CD4-positive, alpha-beta T cell treated with Interleukin-6 for 4 hours (primary cell): Measurements from ENCODE around the gene ZNF107.
"Not testable (repeated sequence)": the region's sequence is repeated elsewhere in the genome, so short reads cannot be mapped to it uniquely, and the experiment has no call there.

Experiments
- DNase-seq: peaks from one replicate; pipeline ENCODE4 v3.0.0-alpha.2; 2020; ENCODE audit warnings: mixed read lengths

Gene ZNF107

GRCh38 chr7:64651203-64651602 is 14.7 kb upstream of the ZNF107 start:
- no peak for DNase-seq

- no peak for DNase-seq
Measured at GRCh38 chr7:64651632-64652165, 14.2 kb upstream of the ZNF107 start.

DNA sequence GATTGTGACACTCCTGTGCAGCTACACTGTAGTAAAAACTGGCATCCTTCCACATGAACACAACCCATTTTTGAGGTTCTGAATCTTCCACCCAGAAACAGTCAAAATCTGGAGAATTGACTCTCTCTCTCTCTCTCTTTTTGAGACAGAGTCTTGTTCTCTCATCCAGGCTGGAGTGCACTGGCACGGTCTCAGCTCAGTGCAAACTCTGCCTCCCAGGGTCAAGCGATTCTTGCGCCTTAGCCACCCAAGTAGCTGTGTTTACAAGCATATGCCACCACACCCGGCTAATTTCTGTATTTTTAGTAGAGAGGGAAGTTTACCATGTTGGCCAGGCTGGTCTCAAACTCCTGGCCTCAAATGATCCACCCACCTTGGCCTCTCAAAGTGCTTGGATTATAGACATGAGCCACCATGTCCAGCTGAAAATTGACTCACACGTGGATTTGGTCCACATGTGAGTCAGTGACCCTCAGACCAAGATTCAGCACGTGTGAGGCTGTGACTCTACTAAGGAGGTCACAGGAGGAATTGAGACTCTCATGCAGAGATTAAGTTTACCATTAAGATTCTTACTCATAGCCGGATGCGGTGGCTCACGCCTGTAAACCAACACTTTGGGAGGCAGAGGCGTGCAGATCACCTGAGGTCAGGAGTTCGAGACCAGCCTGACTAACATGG is 12.1 kb upstream of the ZNF107 start:
- DNase-seq, result no peak

- DNase-seq, result no peak
Measured at GRCh38 chr7:64654796-64655548, 11.0 kb upstream of the ZNF107 start.

DNA sequence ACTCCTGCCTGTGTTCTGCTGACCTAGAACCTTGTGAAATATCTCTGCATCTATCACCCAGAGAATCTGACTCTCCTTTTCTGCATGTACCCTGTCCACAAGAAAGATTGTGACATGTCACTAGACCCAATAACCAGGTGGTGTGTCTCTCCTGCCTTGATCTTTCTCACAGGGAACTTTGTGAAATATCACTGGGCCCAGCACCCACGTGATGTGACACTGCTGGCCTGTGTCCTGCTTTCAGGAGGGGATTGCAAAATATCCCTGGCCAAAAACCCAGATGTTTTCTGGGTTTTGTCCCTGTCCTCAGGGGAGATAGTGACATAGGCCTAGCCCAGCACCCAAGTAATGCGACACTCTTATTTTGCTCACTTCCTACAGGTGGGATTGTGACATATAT is 10.1 kb upstream of the ZNF107 start:
- DNase-seq, result no peak

GRCh38 chr7:64656489-64656888 is 9.4 kb upstream of the ZNF107 start:
- DNase-seq, result no peak

DNA sequence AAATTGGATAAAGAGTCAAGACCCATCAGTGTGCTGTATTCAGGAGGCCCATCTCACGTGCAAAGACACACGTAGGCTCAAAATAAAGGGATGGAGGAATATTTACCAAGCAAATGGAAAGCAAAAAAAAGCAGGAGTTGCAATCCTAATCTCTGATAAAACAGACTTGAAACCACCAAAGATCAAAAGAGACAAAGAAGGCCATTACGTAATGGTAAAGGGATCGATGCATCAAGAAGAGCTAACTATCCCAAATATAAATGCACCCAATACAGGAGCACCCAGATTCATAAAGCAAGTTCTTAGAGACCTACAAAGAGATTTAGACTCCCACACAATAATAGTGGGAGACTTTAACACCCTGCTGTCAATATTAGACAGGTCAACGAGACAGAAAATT is 3.8 kb upstream of the ZNF107 start:
- DNase-seq, result not testable (repeated sequence)

- no peak for DNase-seq
Measured at GRCh38 chr7:64666663-64667050, 724 bp downstream of the ZNF107 start.

GRCh38 chr7:64667311-64667710 is 1.4 kb downstream of the ZNF107 start:
- DNase-seq, result no peak

DNA sequence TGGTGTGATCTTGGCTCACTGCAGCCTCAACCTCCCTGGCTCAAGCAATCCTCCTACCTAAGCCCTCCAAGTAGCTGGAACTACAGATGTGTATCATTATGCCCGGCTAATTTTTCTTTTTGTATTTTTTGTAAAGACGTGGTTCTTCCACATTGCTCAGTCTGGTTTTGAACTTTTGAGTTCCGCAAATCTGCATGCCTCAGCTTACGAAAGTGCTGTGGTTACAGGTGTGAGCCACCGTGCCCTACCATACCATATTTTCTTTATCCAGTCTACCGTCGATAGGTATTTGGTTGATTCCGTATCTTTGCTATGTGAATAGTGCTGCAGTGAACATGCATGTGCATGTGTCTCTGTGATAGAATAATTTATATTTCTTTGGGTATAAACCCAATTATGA is 6.5 kb downstream of the ZNF107 start:
- no peak for DNase-seq

GRCh38 chr7:64685091-64685490 is 19.2 kb downstream of the ZNF107 start:
- DNase-seq, result no peak

GRCh38 chr7:64685741-64686140 is 19.8 kb downstream of the ZNF107 start:
- no peak for DNase-seq

DNA sequence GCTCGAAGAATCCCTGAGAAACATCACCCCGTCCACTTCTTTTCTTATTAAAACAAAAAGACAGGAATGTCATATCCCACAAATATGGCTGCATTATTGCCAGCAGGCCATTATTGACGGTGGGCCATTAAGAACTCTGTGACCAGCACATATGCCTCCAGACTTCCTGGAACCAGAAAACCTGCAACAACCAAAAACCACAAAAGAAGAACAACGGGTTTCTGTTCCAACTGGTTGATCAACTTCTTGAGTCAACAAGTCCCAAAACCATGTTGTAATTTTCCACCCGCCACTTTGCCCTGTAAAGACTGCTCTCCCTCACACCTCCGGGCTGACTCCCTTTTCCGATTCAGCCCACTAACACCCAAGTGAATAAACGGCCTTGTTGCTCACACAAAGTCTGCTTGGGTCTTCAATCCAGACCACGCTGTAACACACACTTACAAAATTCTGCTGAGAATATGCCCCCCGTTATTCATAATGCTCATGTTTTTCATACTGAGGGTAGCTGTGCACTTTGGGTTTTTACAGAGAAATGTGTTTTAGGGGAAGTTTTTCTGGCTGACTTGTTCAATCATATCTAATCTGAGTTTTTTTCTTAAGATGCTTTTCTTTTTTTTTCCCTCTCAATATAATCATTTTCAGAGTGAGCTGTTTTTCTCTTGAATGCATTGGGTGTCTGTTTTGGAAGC is 20.7 kb downstream of the ZNF107 start:
- DNase-seq, result no peak

DNA sequence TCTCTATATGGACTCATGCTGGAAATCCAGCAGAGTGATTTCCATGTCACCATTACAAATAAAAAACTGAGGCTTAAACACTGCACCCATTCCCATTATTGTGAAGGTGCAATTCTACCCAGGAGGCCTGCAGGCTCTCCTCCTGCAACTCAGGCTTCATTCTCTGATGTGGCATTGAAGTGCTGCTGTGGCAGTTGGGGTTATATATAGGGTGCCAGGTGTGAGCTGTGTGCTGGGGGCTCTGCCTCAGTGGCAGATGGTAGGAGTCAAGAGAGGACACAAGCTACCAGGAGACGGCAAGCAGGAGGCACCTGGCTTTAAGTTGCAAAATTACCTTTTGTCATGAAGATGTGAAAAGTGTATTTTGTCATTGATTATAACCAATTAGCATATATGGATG is 21.3 kb downstream of the ZNF107 start:
- DNase-seq, result no peak

- no peak for DNase-seq
Measured at GRCh38 chr7:64688988-64689387, 23.1 kb downstream of the ZNF107 start.

GRCh38 chr7:64691831-64692230 is 25.9 kb downstream of the ZNF107 start:
- DNase-seq, result no peak

DNA sequence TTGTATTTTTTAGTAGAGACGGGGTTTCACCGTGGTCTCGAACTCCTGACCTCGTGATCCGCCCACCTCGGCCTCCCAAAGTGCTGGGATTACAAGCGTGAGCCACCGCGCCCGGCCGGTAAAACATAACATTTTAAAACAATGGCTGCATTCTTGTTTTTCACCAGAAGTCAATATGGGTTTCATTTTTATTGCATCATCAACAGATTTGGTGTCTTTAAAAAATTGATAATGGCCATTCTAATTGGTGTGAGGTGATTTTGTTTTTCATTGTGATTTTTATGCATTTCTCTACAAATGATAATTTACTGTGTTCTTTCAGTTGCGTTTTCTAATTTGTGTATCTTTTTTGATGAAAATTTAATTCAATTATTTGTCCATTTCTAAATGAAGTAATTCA is 31.9 kb downstream of the ZNF107 start:
- DNase-seq, result not testable (repeated sequence)

DNA sequence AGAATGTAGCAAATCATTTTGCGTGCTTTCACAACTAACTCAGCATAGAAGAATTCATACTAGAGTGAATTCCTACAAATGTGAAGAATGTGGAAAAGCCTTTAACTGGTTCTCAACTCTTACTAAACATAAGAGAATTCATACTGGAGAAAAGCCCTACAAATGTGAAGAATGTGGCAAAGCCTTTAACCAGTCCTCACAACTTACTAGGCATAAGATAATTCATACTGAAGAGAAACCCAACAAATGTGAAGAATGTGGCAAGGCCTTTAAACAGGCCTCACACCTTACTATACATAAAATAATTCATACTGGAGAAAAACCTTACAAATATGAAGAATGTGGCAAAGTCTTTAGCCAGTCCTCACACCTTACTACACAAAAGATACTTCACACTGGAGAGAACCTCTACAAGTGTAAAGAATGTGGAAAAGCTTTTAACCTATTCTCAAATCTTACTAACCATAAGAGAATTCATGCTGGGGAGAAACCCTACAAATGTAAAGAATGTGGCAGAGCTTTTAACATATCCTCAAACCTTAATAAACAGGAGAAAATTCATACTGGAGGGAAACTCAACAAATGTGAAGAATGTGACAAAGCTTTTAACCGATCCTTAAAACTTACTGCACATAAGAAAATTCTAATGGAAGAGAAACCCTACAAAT is 40.8 kb downstream of the ZNF107 start:
- no peak for DNase-seq

DNA sequence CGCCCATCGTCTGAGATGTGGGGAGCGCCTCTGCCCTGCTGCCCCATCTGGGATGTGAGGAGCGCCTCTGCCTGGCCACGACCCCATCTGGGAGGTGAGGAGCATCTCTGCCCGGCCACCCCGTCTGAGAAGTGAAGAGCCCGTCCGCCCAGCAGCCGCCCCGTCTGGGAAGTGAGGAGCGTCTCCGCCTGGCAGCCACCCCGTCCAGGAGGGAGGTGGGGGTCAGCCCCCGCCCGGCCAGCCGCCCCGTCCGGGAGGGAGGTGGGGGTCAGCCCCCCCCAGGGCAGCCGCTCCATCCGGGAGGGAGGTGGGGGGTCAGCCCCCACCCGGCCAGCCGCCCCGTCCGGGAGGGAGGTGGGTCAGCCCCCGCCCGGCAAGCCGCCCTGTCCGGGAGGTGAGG is 52.0 kb downstream of the ZNF107 start:
- not testable (repeated sequence) for DNase-seq

DNA sequence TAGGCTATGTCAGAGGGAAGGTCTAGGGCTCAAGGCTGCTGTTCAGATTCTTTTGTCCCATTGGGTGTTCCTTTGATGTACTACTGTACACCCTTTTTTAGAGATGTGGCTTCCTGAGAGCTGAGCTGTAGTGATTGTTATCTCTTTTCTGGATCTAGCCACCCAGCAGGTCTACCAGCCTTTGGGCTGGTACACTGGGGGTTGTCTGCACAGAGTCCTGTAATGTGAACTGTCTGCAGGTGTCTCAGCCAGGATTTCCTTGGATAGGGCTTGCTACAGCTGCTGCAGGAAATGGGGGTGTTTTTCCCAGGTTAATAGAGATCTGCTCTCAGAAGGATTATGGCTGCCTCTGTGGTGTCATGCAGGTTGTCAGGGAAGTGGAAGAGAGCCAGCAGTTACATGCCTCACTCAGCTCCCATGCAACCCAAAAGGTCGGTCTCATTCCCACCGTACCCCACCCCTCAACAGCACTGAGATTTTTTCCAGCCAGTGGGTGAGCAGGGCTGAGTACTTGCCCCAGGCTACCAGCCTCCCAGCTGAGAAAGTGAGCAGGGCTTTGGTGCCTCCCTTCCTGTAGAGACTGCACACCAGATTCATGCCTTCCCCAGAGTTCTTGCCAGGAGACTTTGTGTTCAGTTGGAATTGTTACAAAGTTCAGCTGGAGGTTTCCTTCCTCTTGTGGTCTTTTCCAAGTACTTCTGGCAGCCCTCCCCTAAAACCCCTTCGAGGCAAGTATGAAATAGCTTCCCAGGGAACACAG is 63.3 kb downstream of the ZNF107 start:
- DNase-seq, result no peak

GRCh38 chr7:64733550-64734240 is 67.8 kb downstream of the ZNF107 start:
- no peak for DNase-seq

DNA sequence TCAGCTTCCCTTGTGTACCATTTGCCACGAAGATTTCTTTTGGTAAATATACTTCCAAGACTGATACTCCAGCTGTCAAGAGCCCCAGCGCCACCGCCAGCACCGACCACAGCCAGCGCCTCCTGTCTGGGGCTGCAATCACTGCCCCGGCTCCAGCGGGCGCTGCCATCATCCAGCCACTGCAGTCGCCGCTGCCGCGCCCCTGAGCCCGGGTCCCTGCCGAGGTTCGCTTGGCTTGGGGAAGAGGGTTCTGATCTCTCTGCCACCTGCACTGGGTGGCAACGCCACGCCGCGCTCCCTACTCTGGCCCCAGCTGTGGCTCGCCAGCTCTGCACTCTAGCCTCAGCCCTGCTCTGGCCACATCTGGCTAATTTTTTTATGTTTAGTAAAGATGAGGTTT is 70.6 kb downstream of the ZNF107 start:
- no peak for DNase-seq
